Activated CD4-positive, alpha-beta T cell treated with anti-CD3 and anti-CD28 coated beads for 36 hours (primary cell): ENCODE measurements around the gene DUSP15. TPM values are rescaled to one million over a fixed set of nuclear protein-coding genes. Genes with fewer than 3 reads are reported as not detected.

Experiments
- ATAC-seq: fragments of 200-7000 bp; cut with Tn5 transposase; one replicate; pipeline ENCODE4 v1.10.0; 2021; ENCODE audit warnings: mild to moderate bottlenecking, moderate library complexity
- CTCF ChIA-PET: fragments of 350-600 bp; sonication (Branson Sonifier 250); formaldehyde crosslinking; loops from one replicate; lab custom pipeline; 2021; ENCODE audit warnings: antibody characterized with exemption; lab: Charles Lee
- POLR2A ChIA-PET: fragments of 350-600 bp; sonication (Branson Sonifier 250); formaldehyde crosslinking; loops from one replicate; lab custom pipeline; 2021; ENCODE audit warnings: antibody characterized with exemption, inconsistent platforms; lab: Charles Lee
- DNase-seq: peaks from one replicate; pipeline ENCODE4 v3.0.0-alpha.2; 2020
- H3K27ac Mint-ChIP-seq: one replicate; pipeline ENCODE4 v1.8.0; 2021; ENCODE audit warnings: mixed read lengths
- H3K27me3 Mint-ChIP-seq: one replicate; pipeline ENCODE4 v1.8.0; 2021; ENCODE audit warnings: mixed read lengths
- H3K36me3 Mint-ChIP-seq: one replicate; pipeline ENCODE4 v1.8.0; 2021; ENCODE audit warnings: low read depth, mixed read lengths
- H3K4me1 Mint-ChIP-seq: one replicate; pipeline ENCODE4 v1.8.0; 2021; ENCODE audit warnings: mixed read lengths
- H3K4me3 Mint-ChIP-seq: one replicate; pipeline ENCODE4 v1.8.0; 2021; ENCODE audit warnings: mild to moderate bottlenecking, moderate library complexity, mixed read lengths
- H3K9me3 Mint-ChIP-seq: one replicate; pipeline ENCODE4 v1.8.0; 2021; ENCODE audit warnings: low read depth, mixed read lengths
- intact Hi-C, 2 experiments: fragments of 100-400 bp; cut with DNase I in 1 of 2; cut with micrococcal nuclease in 1 of 2; formaldehyde crosslinking; loops; one replicate each; pipeline versions ENCODE4 v1.14.2 to v1.15.1; 2022 to 2024; cut with DNase I, micrococcal nuclease
- total RNA-seq, 2 experiments: library from RNA; stranded (reverse); gene quantifications; one replicate each; pipeline ENCODE4 v1.2.3, GENCODE V29; 2021

DUSP15 gene
- total RNA-seq, 2 experiments from 2014 or later = not detected

GRCh38 chr20:31859266-31859997 lies 10.9 kb downstream of the DUSP15 start:
- no peak overlapping the region for H3K4me3 Mint-ChIP-seq
- H3K4me1 Mint-ChIP-seq = peaks cover 8% of the 10 kb centered on the region
- intact Hi-C loops = loop anchor here in 1 of 2 experiments (10.0 kb wide), 1 partner anchor 795 kb away; no protein-coding TSS in a partner anchor
- no peak overlapping the region for H3K27ac Mint-ChIP-seq
- no peak for DNase-seq
- H3K9me3 Mint-ChIP-seq = no peaks in the 10 kb centered on the region
- no peaks in the 10 kb centered on the region for H3K36me3 Mint-ChIP-seq
- no peak for ATAC-seq
- ChIA-PET CTCF (interaction anchor here (0.7 to 1.4 kb wide), 7 partner anchors 8 to 171 kb away, joined by 3 to 8 read pairs (median 3); partner anchors contain the start of gene PDRG1), POLR2A (interaction anchor here (0.7 kb wide), 1 partner anchor 716 kb away, joined by 3 read pairs; no protein-coding TSS in a partner anchor)
- H3K27me3 Mint-ChIP-seq = peaks cover 26% of the 10 kb centered on the region

GRCh38 chr20:31858760-31859083 lies 11.6 kb downstream of the DUSP15 start:
- H3K9me3 Mint-ChIP-seq = no peaks in the 10 kb centered on the region
- CTCF ChIA-PET = no interaction called here

GRCh38 chr20:31857861-31858759 lies 12.2 kb downstream of the DUSP15 start:
- Mint-ChIP-seq H3K4me1 (peaks cover 8% of the 10 kb centered on the region), H3K27me3 (peaks cover 29% of the 10 kb centered on the region), H3K36me3 (no peaks in the 10 kb centered on the region), H3K4me3 (no peak overlapping the region), H3K27ac (no peak overlapping the region), H3K9me3 (no peaks in the 10 kb centered on the region)
- POLR2A ChIA-PET = interaction anchor here (0.7 kb wide), 1 partner anchor 717 kb away, joined by 3 read pairs; no protein-coding TSS in a partner anchor
- CTCF ChIA-PET = interaction anchor here (1.1 to 3.6 kb wide), 2 partner anchors 11 to 94 kb away, joined by 3 to 25 read pairs; partner anchors contain the start of gene PDRG1
- DNase-seq (no peak), ATAC-seq (no peak)
- intact Hi-C loops = loop anchor here in 1 of 2 experiments (10.0 kb wide), 1 partner anchor 797 kb away; no protein-coding TSS in a partner anchor

More at GRCh38 chr20:31858760-31859083, 11.6 kb downstream of the DUSP15 start:
- no peak overlapping the region for H3K4me3 Mint-ChIP-seq
- peaks cover 8% of the 10 kb centered on the region for H3K4me1 Mint-ChIP-seq
- peaks cover 29% of the 10 kb centered on the region for H3K27me3 Mint-ChIP-seq
- POLR2A ChIA-PET = interaction anchor here (0.7 kb wide), 1 partner anchor 717 kb away, joined by 3 read pairs; no protein-coding TSS in a partner anchor
- H3K27ac Mint-ChIP-seq = no peak overlapping the region
- intact Hi-C loops = loop anchor here in 1 of 2 experiments (10.0 kb wide), 1 partner anchor 796 kb away; no protein-coding TSS in a partner anchor
- no peaks in the 10 kb centered on the region for H3K36me3 Mint-ChIP-seq
- no peak for DNase-seq
- no peak for ATAC-seq

- DNase-seq = no peak
- no peaks in the 10 kb centered on the region for H3K36me3 Mint-ChIP-seq
- H3K4me3 Mint-ChIP-seq = no peak overlapping the region
- ChIA-PET POLR2A (no interaction called here), CTCF (interaction anchor here (0.8 to 3.6 kb wide), 5 partner anchors 9 to 289 kb away, joined by 3 to 25 read pairs (median 9); no protein-coding TSS in a partner anchor)
- peaks cover 24% of the 10 kb centered on the region for H3K27me3 Mint-ChIP-seq
- no peak overlapping the region for H3K27ac Mint-ChIP-seq
- intact Hi-C loops = loop anchor here in 1 of 2 experiments (10.0 kb wide), 1 partner anchor 798 kb away; no protein-coding TSS in a partner anchor
- ATAC-seq = no peak
- H3K4me1 Mint-ChIP-seq = peaks cover 5% of the 10 kb centered on the region
- no peaks in the 10 kb centered on the region for H3K9me3 Mint-ChIP-seq
These were observed 13.8 kb downstream of the DUSP15 start for GRCh38 chr20:31856516-31856915.

- DNase-seq (no peak), ATAC-seq (no peak)
- intact Hi-C loops = loop anchor here (5.0 to 10.0 kb wide), 2 partner anchors 179 to 801 kb away; no protein-coding TSS in a partner anchor
- Mint-ChIP-seq H3K4me1 (no peaks in the 10 kb centered on the region), H3K27ac (no peak overlapping the region), H3K4me3 (no peak overlapping the region), H3K27me3 (peaks cover 20% of the 10 kb centered on the region), H3K36me3 (no peaks in the 10 kb centered on the region), H3K9me3 (no peaks in the 10 kb centered on the region)
- CTCF ChIA-PET = interaction anchor here (0.7 to 4.6 kb wide), 17 partner anchors 15 to 964 kb away, joined by 3 to 47 read pairs (median 6); partner anchors contain the start of gene PDRG1
- POLR2A ChIA-PET = interaction anchor here (0.6 kb wide), 1 partner anchor 238 kb away, joined by 3 read pairs; no protein-coding TSS in a partner anchor
These were observed 16.8 kb downstream of the DUSP15 start for GRCh38 chr20:31853481-31853880.

GRCh38 chr20:31851240-31851955 lies 18.9 kb downstream of the DUSP15 start:
- ChIA-PET CTCF (interaction anchor here (0.5 to 4.6 kb wide), 14 partner anchors 8 to 240 kb away, joined by 3 to 47 read pairs (median 4); partner anchors contain the start of gene PDRG1), POLR2A (no interaction called here)
- no peaks in the 10 kb centered on the region for H3K36me3 Mint-ChIP-seq
- H3K27ac Mint-ChIP-seq = no peak overlapping the region
- DNase-seq (no peak), ATAC-seq (no peak)
- no peak overlapping the region for H3K4me3 Mint-ChIP-seq
- H3K27me3 Mint-ChIP-seq = peaks cover 15% of the 10 kb centered on the region
- no peaks in the 10 kb centered on the region for H3K4me1 Mint-ChIP-seq
- intact Hi-C loops = loop anchor here (5.0 to 10.0 kb wide), 2 partner anchors 181 to 803 kb away; no protein-coding TSS in a partner anchor
- no peaks in the 10 kb centered on the region for H3K9me3 Mint-ChIP-seq

GRCh38 chr20:31849306-31849930 lies 20.9 kb downstream of the DUSP15 start:
- peaks cover 15% of the 10 kb centered on the region for H3K27me3 Mint-ChIP-seq
- no peaks in the 10 kb centered on the region for H3K36me3 Mint-ChIP-seq
- CTCF ChIA-PET = interaction anchor here (0.9 to 2.2 kb wide), 3 partner anchors 26 to 242 kb away, joined by 3 to 6 read pairs (median 3); partner anchors contain the start of gene PDRG1
- H3K4me3 Mint-ChIP-seq = no peak overlapping the region
- DNase-seq = no peak
- H3K27ac Mint-ChIP-seq = no peak overlapping the region
- H3K4me1 Mint-ChIP-seq = no peaks in the 10 kb centered on the region
- intact Hi-C loops = no loop called here
- POLR2A ChIA-PET = no interaction called here
- ATAC-seq = no peak
- H3K9me3 Mint-ChIP-seq = no peaks in the 10 kb centered on the region

- POLR2A ChIA-PET = no interaction called here
- Mint-ChIP-seq H3K27ac (no peak overlapping the region), H3K9me3 (no peaks in the 10 kb centered on the region), H3K36me3 (no peaks in the 10 kb centered on the region), H3K27me3 (peaks cover 13% of the 10 kb centered on the region), H3K4me1 (no peaks in the 10 kb centered on the region), H3K4me3 (no peak overlapping the region)
- intact Hi-C loops = no loop called here
- DNase-seq = no peak
- CTCF ChIA-PET = interaction anchor here (1.0 to 2.9 kb wide), 7 partner anchors 8 to 104 kb away, joined by 3 to 25 read pairs (median 13); partner anchors contain the start of gene PDRG1
- no peak for ATAC-seq
These were observed 22.0 kb downstream of the DUSP15 start for GRCh38 chr20:31848088-31848999.

GRCh38 chr20:31846793-31847138 lies 23.6 kb downstream of the DUSP15 start:
- DNase-seq = no peak
- intact Hi-C loops = loop anchor here (1.0 to 2.0 kb wide), 2 partner anchors 24 kb away; no protein-coding TSS in a partner anchor
- ChIA-PET CTCF (interaction anchor here (0.6 to 2.9 kb wide), 20 partner anchors 9 to 277 kb away, joined by 3 to 25 read pairs (median 4); partner anchors contain the start of gene PDRG1), POLR2A (no interaction called here)
- Mint-ChIP-seq H3K9me3 (no peaks in the 10 kb centered on the region), H3K27ac (no peak overlapping the region), H3K4me3 (no peak overlapping the region), H3K36me3 (no peaks in the 10 kb centered on the region), H3K27me3 (peaks cover 13% of the 10 kb centered on the region), H3K4me1 (no peaks in the 10 kb centered on the region)
- ATAC-seq = no peak
